Type B pancreatic cell (in vitro differentiated cells): Measurements from ENCODE around the gene RBKS. TPM values are rescaled to one million over a fixed set of nuclear protein-coding genes. Genes with fewer than 3 reads are reported as not detected.

ENCODE experiments used
- DNase-seq: peaks from one replicate; pipeline ENCODE4 v3.0.0; 2021; ENCODE audit warnings: mixed read lengths; ENCODE audit not compliant: unreplicated experiment; ENCODE audit errors: extremely low spot score
- H3K27ac Mint-ChIP-seq: 2 replicates; pipeline ENCODE4 v1.8.0; 2021; ENCODE audit warnings: mild to moderate bottlenecking, mixed read lengths
- H3K27me3 Mint-ChIP-seq: 2 replicates; pipeline ENCODE4 v1.8.0; 2021; ENCODE audit warnings: mixed read lengths
- H3K36me3 Mint-ChIP-seq: 2 replicates; pipeline ENCODE4 v1.8.0; 2021; ENCODE audit warnings: mixed read lengths
- H3K4me1 Mint-ChIP-seq: one replicate; pipeline ENCODE4 v1.8.0; 2021; ENCODE audit warnings: mixed read lengths; ENCODE audit not compliant: unreplicated experiment
- H3K4me3 Mint-ChIP-seq: 2 replicates; pipeline ENCODE4 v1.8.0; 2021; ENCODE audit warnings: mild to moderate bottlenecking, mixed read lengths
- H3K9me3 Mint-ChIP-seq: 2 replicates; pipeline ENCODE4 v1.8.0; 2021; ENCODE audit warnings: mixed read lengths
- CTCF ChIP-seq: fragments of 200-600 bp; sonication (generic); conservative IDR thresholded peaks from 2 replicates; pipeline ENCODE4 v1.5.0; 2021; ENCODE audit warnings: antibody characterized with exemption, mild to moderate bottlenecking
- total RNA-seq: library from RNA; stranded (reverse); gene quantifications from 2 replicates; pipeline ENCODE4 v1.2.1, GENCODE V29; 2021; ENCODE audit warnings: low replicate concordance

Gene RBKS
- total RNA-seq, 1 donor from 2014 or later, result 2.6 TPM

GRCh38 chr2:27823135-27823534 lies 67.1 kb downstream of the RBKS start:
- peaks cover 4% of the 10 kb centered on the region for H3K4me1 Mint-ChIP-seq

GRCh38 chr2:27822049-27822448 lies 68.1 kb downstream of the RBKS start:
- Mint-ChIP-seq H3K27me3 (no peaks in the 10 kb centered on the region), H3K4me3 (no peak overlapping the region), H3K36me3 (peaks cover 4% of the 10 kb centered on the region), H3K4me1 (peaks cover 4% of the 10 kb centered on the region), H3K9me3 (peaks cover 5% of the 10 kb centered on the region), H3K27ac (no peak overlapping the region)
- DNase-seq, result no peak
- no peak for TF ChIP-seq CTCF

More at GRCh38 chr2:27823135-27823534, 67.1 kb downstream of the RBKS start:
- peaks cover 5% of the 10 kb centered on the region for H3K9me3 Mint-ChIP-seq
- peaks cover 4% of the 10 kb centered on the region for H3K36me3 Mint-ChIP-seq
- TF ChIP-seq CTCF, result no peak
- H3K27ac Mint-ChIP-seq, result no peak overlapping the region
- H3K27me3 Mint-ChIP-seq, result no peaks in the 10 kb centered on the region
- no peak overlapping the region for H3K4me3 Mint-ChIP-seq
- DNase-seq, result no peak

GRCh38 chr2:27815860-27816438 lies 74.2 kb downstream of the RBKS start:
- Mint-ChIP-seq H3K9me3 (no peaks in the 10 kb centered on the region), H3K4me3 (no peak overlapping the region), H3K36me3 (no peaks in the 10 kb centered on the region), H3K27ac (no peak overlapping the region), H3K27me3 (no peaks in the 10 kb centered on the region), H3K4me1 (no peaks in the 10 kb centered on the region)
- TF ChIP-seq CTCF, result no peak
- no peak for DNase-seq

- no peak overlapping the region for H3K27ac Mint-ChIP-seq
- no peak for DNase-seq
- H3K4me1 Mint-ChIP-seq, result no peaks in the 10 kb centered on the region
- no peaks in the 10 kb centered on the region for H3K27me3 Mint-ChIP-seq
- no peaks in the 10 kb centered on the region for H3K9me3 Mint-ChIP-seq
- TF ChIP-seq CTCF, result no peak
- no peaks in the 10 kb centered on the region for H3K36me3 Mint-ChIP-seq
- H3K4me3 Mint-ChIP-seq, result no peak overlapping the region
Observed at GRCh38 chr2:27814758-27815157, 75.4 kb downstream of the RBKS start.

- Mint-ChIP-seq H3K9me3 (no peaks in the 10 kb centered on the region), H3K36me3 (no peaks in the 10 kb centered on the region), H3K4me3 (no peak overlapping the region), H3K4me1 (no peaks in the 10 kb centered on the region), H3K27ac (no peak overlapping the region), H3K27me3 (no peaks in the 10 kb centered on the region)
- TF ChIP-seq CTCF, result no peak
- DNase-seq, result no peak
Observed at GRCh38 chr2:27811768-27812167, 78.4 kb downstream of the RBKS start.

GRCh38 chr2:27810455-27810854 lies 79.7 kb downstream of the RBKS start:
- Mint-ChIP-seq H3K27ac (no peak overlapping the region), H3K27me3 (no peaks in the 10 kb centered on the region), H3K4me1 (no peaks in the 10 kb centered on the region), H3K4me3 (no peak overlapping the region), H3K36me3 (no peaks in the 10 kb centered on the region), H3K9me3 (no peaks in the 10 kb centered on the region)
- TF ChIP-seq CTCF, result no peak
- no peak for DNase-seq
